OCI-LY7 (cell line): ENCODE data around the gene PUS7. TPM values are rescaled to one million over a fixed set of nuclear protein-coding genes. Genes with fewer than 3 reads are reported as not detected.
"Not testable (repeated sequence)": the region's sequence is repeated elsewhere in the genome, so short reads cannot be mapped to it uniquely, and the experiment has no call there.

ENCODE experiments used
- BruUV-seq: library from RNA; stranded (reverse); fragments of 400-500 nt; replicated peaks from 2 replicates; lab custom pipeline; 2021; lab: Mats Ljungman, UMichigan
- CTCF ChIA-PET: fragments of 300-600 bp; sonication (Branson Sonifier 250); formaldehyde crosslinking; loops from one replicate; lab custom pipeline; 2022; ENCODE audit warnings: antibody characterized with exemption; ENCODE audit not compliant: unreplicated experiment; lab: Charles Lee
- POLR2A ChIA-PET: fragments of 300-600 bp; sonication (Branson Sonifier 250); formaldehyde crosslinking; loops from one replicate; lab custom pipeline; 2022; ENCODE audit warnings: antibody characterized with exemption; lab: Charles Lee
- DNase-seq: peaks from one replicate; pipeline ENCODE4 v3.0.0-alpha.2; 2015; ENCODE audit warnings: low spot score
- H2AFZ ChIP-seq: fragments of 200-600 bp; sonication (generic), shearing (Covaris generic); 2 replicates; pipeline ENCODE4 v1.6.1; 2014; ENCODE audit warnings: mild to moderate bottlenecking, antibody characterized with exemption, low read length, moderate library complexity
- H3K27ac ChIP-seq: fragments of 200-600 bp; sonication (generic); 2 replicates; pipeline ENCODE4 v1.5.1; 2014; ENCODE audit warnings: mixed run types, low read depth, mild to moderate bottlenecking, moderate library complexity, low read length, inconsistent platforms; ENCODE audit not compliant: poor library complexity, severe bottlenecking
- H3K36me3 ChIP-seq: fragments of 200-600 bp; sonication (generic); 2 replicates; pipeline ENCODE4 v1.6.1; 2014; ENCODE audit warnings: mild to moderate bottlenecking, antibody characterized with exemption, low read length, moderate library complexity, mixed read lengths; ENCODE audit not compliant: insufficient read depth
- H3K4me1 ChIP-seq: fragments of 200-600 bp; sonication (generic); 2 replicates; pipeline ENCODE4 v1.5.1; 2014; ENCODE audit warnings: mild to moderate bottlenecking, low read length; ENCODE audit not compliant: insufficient read depth, poor library complexity, severe bottlenecking
- H3K4me2 ChIP-seq: fragments of 200-600 bp; sonication (generic); 2 replicates; pipeline ENCODE4 v1.6.1; 2014; ENCODE audit warnings: mild to moderate bottlenecking, low read length
- H3K4me3 ChIP-seq: fragments of 200-600 bp; sonication (generic); 2 replicates; pipeline ENCODE4 v1.5.1; 2014; ENCODE audit warnings: mild to moderate bottlenecking, low read depth, low read length; ENCODE audit not compliant: poor library complexity, severe bottlenecking
- H3K79me2 ChIP-seq: fragments of 200-600 bp; sonication (generic); 2 replicates; pipeline ENCODE4 v1.6.1; 2016; ENCODE audit warnings: low read depth, mild to moderate bottlenecking, low read length, moderate library complexity, mixed read lengths; ENCODE audit not compliant: insufficient read depth
- H3K9me2 ChIP-seq: fragments of 200-600 bp; sonication (generic); 2 replicates; pipeline ENCODE4 v1.6.1; 2016; ENCODE audit warnings: mild to moderate bottlenecking, low read length, mixed read lengths; ENCODE audit not compliant: insufficient read depth
- H3K9me3 ChIP-seq: fragments of 200-600 bp; sonication (generic); 2 replicates; pipeline ENCODE4 v1.6.1; 2014; ENCODE audit warnings: mild to moderate bottlenecking, mixed run types, low read length, mixed read lengths
- H4K20me1 ChIP-seq: fragments of 200-600 bp; sonication (generic); 2 replicates; pipeline ENCODE4 v1.6.1; 2014; ENCODE audit warnings: mild to moderate bottlenecking, antibody characterized with exemption, low read length, moderate library complexity, mixed read lengths; ENCODE audit not compliant: insufficient read depth
- CTCF ChIP-seq: fragments of 200-600 bp; sonication (generic); conservative IDR thresholded peaks from 2 replicates; pipeline ENCODE4 v1.5.1; 2014; ENCODE audit warnings: mild to moderate bottlenecking, antibody characterized with exemption, low read length, moderate library complexity, mixed read lengths
- EZH2phosphoT487 ChIP-seq: fragments of 200-600 bp; sonication (generic); IDR thresholded peaks from 2 replicates; pipeline ENCODE4 v1.6.1; 2018; ENCODE audit warnings: low read depth, borderline replicate concordance, mild to moderate bottlenecking, mixed run types, antibody characterized with exemption, low read length, moderate library complexity, mixed read lengths
- intact Hi-C: fragments of 100-400 bp; cut with micrococcal nuclease; formaldehyde crosslinking; loops from one replicate; pipeline ENCODE4 v1.10.0; 2022; ENCODE audit not compliant: unreplicated experiment
- total RNA-seq, 2 experiments: library from RNA; depleted of rRNA in 1 of 2; stranded (reverse); fragments of >200 nt in 1 of 2; shearing (Covaris generic) in 1 of 2; gene quantifications; 2 replicates each; pipeline ENCODE4 v1.2.3, GENCODE V29; 2014 to 2022

Gene PUS7
- total RNA-seq, 2 experiments from 2014 or later: 13.7 to 19.2 TPM

- Histone ChIP-seq H3K4me3 (no peak overlapping the region), H3K4me2 (no peak overlapping the region), H3K27ac (no peak overlapping the region), H3K4me1 (peaks cover 10% of the 10 kb centered on the region), H4K20me1 (no peaks in the 10 kb centered on the region), H3K36me3 (peaks cover 12% of the 10 kb centered on the region), H3K9me2 (no peaks in the 10 kb centered on the region), H2AFZ (no peak overlapping the region), H3K79me2 (peaks cover 15% of the 10 kb centered on the region; the same call in 1 of the 2 replicates), H3K9me3 (no peaks in the 10 kb centered on the region)
- POLR2A ChIA-PET: interaction anchor here (0.6 to 7.2 kb wide), 3 partner anchors 13 to 222 kb away, joined by 3 to 33 read pairs (median 3); partner anchors contain the start of gene RINT1
- intact Hi-C loops: no loop called here
- no TSS peak for BruUV-seq
- DNase-seq: no peak
- TF ChIP-seq EZH2phosphoT487 (no peak), CTCF (no peak)
- CTCF ChIA-PET: no interaction called here
Observed at GRCh38 chr7:105519353-105519752, 2.7 kb downstream of the PUS7 start.

DNA sequence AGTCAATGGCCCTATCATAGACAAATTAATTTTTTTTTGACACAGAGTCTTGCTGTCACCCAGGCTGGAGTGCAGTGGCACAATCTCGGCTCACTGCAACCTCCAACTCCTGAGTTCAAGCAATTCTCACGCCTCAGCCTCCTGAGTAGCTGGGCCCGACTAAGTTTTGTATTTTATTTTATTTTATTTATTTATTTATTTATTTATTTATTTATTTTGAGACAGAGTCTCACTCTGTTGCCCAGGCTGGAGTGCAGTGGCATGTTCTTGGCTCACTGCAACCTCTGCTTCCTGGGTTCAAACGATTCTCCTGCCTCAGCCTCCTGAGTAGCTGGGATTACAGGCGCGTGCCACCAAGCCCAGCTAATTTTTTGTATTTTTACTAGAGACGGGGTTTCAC lies 6.5 kb downstream of the PUS7 start:
- H3K4me1 ChIP-seq, intact Hi-C loops, H3K4me2 ChIP-seq, H3K27ac ChIP-seq, H4K20me1 ChIP-seq, H3K9me2 ChIP-seq, DNase-seq, BruUV-seq, H3K4me3 ChIP-seq, CTCF ChIA-PET, H2AFZ ChIP-seq, H3K9me3 ChIP-seq: not testable (repeated sequence)
- peaks cover 17% of the 10 kb centered on the region for H3K36me3 ChIP-seq
- peaks cover 12% of the 10 kb centered on the region; the same call in 1 of the 2 replicates for H3K79me2 ChIP-seq
- POLR2A ChIA-PET: interaction anchor here (1.4 kb wide), 1 partner anchor 16 kb away, joined by 5 read pairs; the partner anchor contains the start of gene RINT1

DNA sequence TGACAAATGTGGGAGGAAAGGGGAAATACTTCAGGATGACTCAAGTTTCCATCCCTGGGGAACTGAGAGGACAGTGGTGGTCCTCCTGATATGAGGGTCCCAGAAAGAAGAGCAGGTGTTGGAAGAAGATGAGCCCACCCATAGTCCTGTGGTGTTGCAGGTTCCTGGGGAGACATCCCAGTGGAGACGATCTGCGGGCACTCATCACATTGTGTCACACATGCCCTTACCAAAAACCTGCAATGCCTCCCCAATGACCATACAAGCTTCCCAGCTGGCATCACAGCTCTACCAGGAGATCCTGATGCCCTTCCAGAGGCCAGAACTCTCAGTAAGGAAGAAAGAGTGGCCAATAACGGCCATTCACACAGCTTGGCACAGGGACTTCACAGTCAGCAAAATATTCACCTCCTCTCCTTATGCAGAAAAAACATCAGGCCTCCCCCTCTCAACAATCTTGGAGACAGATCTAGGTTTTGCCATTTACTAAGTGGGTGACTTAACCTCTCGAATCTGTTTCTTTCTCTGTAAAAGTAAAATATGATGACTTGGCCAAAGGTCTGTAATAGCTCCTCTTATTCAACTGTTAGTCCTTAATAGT lies 9.0 kb downstream of the PUS7 start:
- 0 out of 2 replicates have a peak, but pooled peaks cover 3% of the 10 kb centered on the region for H4K20me1 ChIP-seq
- H3K36me3 ChIP-seq: peaks cover 15% of the 10 kb centered on the region
- H2AFZ ChIP-seq: no peak overlapping the region
- no peak for DNase-seq
- no peaks in the 10 kb centered on the region for H3K4me1 ChIP-seq
- no peak overlapping the region for H3K27ac ChIP-seq
- ChIA-PET POLR2A (no interaction called here), CTCF (no interaction called here)
- intact Hi-C loops: no loop called here
- no peak for TF ChIP-seq EZH2phosphoT487
- TF ChIP-seq CTCF: no peak
- H3K9me3 ChIP-seq: no peaks in the 10 kb centered on the region
- H3K79me2 ChIP-seq: peaks cover 19% of the 10 kb centered on the region
- H3K9me2 ChIP-seq: no peaks in the 10 kb centered on the region
- BruUV-seq: no TSS peak
- no peak overlapping the region for H3K4me2 ChIP-seq
- no peak overlapping the region for H3K4me3 ChIP-seq
